HG03378 (cell line): ENCODE results near the gene PSAT1.

Experiments used
- ATAC-seq: cut with Tn5 transposase; IDR thresholded peaks from one replicate; pipeline ENCODE4 v1.9.1; 2021; ENCODE audit warnings: mild to moderate bottlenecking, moderate library complexity; ENCODE audit not compliant: unreplicated experiment

Gene PSAT1

DNA sequence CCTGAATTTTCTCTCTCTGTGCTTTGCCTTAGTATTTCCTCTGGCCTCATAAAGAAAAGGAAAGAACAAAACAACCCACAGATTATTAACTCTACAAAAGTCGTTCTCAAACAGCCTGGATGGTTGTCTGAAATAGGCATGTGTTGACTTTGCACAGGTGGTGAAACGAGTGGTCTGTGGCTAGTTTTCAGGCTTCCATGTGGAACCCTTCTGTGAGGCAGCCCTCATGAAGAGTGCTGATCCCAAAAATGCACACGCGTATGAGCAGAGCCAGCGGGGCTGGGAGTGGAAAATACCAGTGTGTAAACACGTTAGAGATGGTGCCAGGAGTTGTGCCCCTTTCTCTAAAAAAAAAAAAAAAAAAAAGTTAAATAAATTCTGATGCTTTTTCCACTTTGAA lies 4.9 kb upstream of the PSAT1 start:
- no peak for ATAC-seq

DNA sequence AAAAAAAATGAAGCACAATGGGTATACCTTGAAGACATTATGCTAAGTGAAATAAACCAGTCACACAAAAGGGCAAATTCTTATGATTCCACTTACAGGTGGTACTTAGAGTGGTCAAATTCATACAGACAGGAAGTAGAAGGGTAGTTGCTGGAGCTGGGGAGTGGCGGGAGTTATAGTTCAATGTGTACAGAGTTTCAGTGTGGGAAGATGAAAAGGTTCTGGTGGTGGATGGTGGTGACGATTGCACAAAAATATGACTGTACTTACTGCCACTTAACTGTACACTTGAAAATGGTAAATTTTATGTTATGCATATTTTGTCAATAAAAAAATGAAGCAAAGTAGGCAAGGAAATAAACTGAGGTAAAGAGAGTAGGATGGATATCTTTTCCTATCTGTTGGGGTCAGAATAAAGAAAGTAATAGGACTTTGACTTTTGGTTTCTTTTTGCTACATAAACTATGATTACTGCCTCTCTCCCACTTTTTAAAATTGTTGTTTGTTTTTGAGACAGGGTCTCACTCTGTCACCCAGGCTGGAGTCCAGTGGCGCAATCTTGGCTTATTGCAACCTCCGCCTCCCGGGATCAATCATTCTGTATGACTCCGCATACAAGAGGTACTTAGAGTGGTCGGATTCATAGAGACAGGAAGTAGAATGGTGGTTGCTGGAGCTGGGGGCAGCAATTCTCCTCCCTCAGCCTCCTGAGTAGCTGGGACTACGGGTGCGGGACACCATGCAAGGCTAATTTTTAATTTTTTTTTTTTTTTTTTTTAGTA lies 4.0 kb upstream of the PSAT1 start:
- no peak for ATAC-seq

DNA sequence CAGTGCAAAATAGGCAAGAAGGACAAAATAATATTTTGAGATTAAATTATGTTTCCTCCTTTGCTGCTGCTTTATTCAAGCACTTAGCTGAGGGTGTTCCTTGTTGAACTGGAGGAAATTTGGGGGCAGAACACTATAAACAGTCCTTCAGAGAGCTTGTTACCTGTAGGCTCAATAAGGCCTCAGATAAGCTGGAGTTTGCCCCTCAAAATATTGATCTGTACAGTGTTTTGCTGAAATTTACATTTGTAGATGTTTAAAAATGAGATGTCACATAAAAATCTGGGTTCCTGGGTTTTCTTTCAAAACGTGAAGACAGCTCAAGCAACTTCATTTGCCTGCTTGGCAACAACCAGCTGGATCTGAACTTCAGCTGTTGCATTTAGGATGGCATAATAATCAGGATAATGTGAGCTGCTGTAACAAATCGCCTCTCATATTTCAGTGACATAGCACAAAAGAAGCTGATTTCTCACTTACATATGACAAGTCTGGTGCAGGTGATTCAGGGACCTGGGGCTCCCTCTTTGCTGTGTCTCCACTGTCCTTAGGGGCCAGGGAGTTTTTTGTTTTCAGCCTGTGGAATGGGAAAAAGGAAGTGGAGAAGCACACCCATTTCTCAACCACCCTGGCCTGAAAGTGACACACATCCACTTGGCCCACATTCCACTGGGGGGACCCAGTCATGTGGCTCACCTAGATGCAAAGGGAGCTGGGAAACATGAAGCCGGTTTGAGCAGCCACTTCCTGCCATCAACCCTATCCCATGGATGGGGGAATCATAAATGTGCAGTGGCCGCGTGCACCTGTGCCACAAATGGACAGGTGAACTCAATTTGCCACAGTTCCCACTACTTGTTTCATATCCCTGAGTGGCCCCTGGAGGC lies 2.4 kb upstream of the PSAT1 start:
- ATAC-seq, result no peak

GRCh38 chr9:78295177-78295575 lies 1.7 kb upstream of the PSAT1 start:
- ATAC-seq, result no peak

DNA sequence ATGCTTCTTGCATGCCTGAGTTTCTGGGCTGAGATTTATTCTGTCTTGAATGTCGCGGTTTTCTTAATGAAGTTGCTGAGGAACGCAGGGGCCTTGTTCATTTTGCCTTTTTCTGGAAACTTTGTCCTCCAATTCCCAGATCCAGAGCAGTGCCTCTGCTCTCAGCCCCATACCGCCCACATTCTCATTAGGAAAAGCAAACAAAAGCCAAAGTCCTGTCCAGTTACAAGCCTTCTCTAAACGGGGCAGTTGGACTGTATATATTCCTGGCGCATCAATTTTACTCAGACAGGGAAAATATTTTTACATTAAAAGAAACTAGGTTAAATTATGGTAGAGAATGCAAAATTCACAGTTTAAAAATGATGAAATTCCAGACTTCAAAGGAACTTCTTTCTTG lies 1.2 kb upstream of the PSAT1 start:
- no peak for ATAC-seq

- no peak for ATAC-seq
Measured at GRCh38 chr9:78296201-78296892, 578 bp upstream of the PSAT1 start.

DNA sequence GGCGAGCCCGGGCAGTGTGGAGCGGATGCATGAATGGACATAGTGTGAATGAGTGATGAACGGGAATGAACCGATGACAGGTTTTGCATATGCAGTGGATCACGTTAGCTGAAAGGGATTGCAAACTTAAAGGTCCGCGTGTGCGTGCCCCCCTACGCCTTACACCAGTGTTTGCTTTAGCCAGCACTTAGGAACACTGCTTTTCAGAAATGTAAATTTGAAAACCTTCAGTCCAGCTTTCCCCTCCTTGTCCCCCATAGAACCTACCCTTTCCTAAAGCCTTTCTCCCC lies 692 bp downstream of the PSAT1 start:
- peak; percentile 56 for ATAC-seq

- ATAC-seq, result no peak
Measured at GRCh38 chr9:78298046-78298765, 1.3 kb downstream of the PSAT1 start.

- ATAC-seq, result no peak
Measured at GRCh38 chr9:78300209-78300608, 3.3 kb downstream of the PSAT1 start.

DNA sequence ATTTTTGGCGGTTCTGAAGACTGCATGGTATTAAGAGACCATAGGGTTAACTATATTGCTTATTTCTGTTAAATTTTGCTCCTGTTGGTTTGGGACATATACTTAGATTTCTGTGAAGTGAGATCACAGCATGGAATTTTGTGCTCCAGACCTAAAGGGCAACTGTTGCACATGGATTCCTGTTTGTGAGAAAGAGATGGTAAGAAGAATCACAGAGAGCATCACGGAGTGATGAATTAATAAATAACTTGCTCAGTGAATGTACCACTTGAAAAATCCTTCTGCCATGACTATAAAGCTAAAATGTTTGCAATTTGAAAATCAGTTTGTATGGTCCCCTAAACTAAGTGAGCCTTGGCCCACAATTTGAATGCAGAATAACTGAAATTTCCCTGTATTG lies 4.5 kb downstream of the PSAT1 start:
- ATAC-seq, result no peak

- no peak for ATAC-seq
Measured at GRCh38 chr9:78303377-78304062, 6.6 kb downstream of the PSAT1 start.

GRCh38 chr9:78304357-78304756 lies 7.4 kb downstream of the PSAT1 start:
- ATAC-seq, result no peak

DNA sequence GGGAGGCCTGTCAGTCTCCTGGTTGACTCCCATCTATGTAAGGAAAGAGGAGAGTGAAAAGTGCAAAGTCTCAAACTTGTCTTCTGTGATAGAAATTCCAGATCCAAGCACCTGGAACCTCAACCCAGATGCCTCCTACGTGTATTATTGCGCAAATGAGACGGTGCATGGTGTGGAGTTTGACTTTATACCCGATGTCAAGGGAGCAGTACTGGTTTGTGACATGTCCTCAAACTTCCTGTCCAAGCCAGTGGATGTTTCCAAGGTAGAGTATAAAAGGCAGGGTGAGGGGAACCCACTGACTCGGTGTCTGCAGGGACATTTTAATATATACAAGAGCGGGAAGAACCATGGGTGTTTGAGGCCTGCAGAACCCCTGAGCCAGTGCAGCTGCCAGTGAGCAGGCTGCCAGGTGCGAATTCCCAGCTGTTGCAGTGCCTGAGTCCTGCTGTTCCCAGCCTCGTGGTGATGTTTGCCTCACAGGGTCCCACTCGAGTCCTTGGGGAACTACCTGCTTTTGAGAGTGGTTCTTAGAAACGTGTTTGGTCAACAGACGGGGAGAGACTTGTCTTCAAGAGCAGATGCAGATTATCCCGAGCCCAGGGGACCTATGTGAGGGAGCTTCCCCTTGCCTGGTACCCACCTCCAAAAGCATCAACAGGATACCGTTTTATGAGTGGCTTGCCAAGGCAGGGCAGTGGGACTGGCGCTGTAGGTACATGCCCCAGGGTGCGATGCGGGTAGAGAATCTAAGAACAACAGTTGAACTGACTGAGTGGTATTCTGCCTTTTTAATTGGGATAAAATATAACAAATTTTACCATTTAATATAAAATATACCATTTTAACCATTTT lies 9.5 kb downstream of the PSAT1 start:
- ATAC-seq, result no peak

DNA sequence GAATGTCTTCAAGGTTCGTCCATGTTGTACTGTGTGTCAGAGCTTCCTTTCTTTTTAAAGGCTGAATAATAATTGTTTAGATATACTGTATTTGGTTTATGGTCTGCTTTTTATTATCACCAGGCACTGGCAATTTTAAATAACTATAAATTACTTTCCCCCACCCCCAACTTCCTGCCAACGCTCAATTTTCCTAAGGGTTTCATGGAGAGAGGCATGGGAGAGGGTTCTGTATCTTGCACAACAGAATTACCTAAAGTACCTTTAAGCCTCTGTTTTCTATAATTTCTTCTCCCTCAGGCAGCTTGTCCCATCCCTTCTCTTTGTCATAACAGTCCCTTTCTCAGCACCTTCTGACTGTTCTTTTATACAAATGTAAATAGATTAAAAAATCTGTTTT lies 10.4 kb downstream of the PSAT1 start:
- ATAC-seq, result no peak

- no peak for ATAC-seq
Measured at GRCh38 chr9:78309066-78309465, 12.1 kb downstream of the PSAT1 start.

DNA sequence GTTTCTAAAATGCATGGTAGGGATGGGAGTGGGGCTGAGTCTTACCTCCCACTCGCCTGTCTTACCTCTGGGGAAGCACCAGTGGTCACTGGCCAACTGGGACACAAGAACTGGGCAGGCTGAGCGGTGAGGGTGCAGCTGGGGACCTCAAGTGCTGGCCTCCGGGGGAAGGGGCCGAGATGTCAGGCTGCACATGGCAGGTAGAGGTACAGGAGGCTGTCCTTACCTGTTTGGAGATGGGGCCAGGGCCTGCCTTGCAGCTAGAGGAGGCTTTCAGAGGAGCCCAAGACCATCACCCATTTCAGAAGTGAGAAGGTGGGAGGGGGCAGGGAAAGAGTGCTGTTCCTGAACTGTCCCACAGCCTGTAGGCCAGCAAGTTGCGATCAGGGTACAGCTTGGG lies 14.2 kb downstream of the PSAT1 start:
- ATAC-seq, result no peak

DNA sequence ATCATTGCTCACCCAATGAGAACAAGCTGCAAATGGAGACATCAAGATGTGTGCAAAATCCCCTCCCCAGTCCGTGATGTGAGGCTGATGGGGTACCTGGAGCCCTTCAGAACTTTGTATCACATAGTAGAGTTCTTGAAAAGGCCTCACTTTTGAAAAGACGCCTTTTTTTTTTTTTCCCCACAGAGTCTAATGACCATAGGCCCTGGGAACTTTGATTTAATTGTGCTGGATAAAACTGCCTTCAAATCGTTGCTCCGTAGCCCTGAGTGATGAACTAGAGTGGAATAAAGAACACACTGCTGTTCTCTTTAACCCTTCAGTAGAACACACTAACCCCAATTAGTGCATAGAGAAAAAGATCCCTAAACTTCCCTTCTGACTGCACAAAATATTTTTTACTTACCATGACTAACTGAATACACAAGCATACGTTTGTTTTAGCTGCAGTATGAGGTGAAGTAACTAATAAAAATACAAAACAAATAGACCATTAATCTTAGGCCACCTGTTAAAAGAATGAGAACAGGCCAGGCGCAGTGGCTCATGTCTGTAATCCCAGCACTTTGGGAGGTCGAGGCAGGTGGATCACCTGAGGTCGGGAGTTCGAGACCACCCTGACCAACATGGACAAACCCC lies 15.1 kb downstream of the PSAT1 start:
- ATAC-seq, result no peak

- ATAC-seq, result no peak
Measured at GRCh38 chr9:78314550-78314949, 17.6 kb downstream of the PSAT1 start.
